ENCODE results near the gene SPINT1. TPM values are rescaled to one million over a fixed set of nuclear protein-coding genes. Genes with fewer than 3 reads are reported as not detected.
A peak's percentile ranks its signal among the peaks of the same experiment; 100 is the strongest.

SPINT1 gene
- total and polyA plus RNA-seq, 2 of the 13 experiments (the other 11 are each of a cell fraction or from before 2014, with no cell fraction given) = 0.49 to 2.5 TPM

- TF ChIP-seq ZFP91 (CRISPR knock-in tag; IDR thresholded peaks at IDR 0.05; ENCODE audit: borderline replicate concordance) (peak; percentile 35; the same call in 1 of the 2 replicates), EED (CRISPR knock-in tag; IDR thresholded peaks at IDR 0.05) (no peak), RBM22 (optimal IDR thresholded peaks at IDR 0.05; ENCODE audit: low read length) (no peak), BCLAF1 (IDR thresholded peaks at IDR 0.05) (no peak), ZNF749 (CRISPR knock-in tag; IDR thresholded peaks at IDR 0.05; ENCODE audit: borderline replicate concordance) (no peak), ZNF672 (CRISPR knock-in tag; IDR thresholded peaks at IDR 0.05) (no peak), SALL2 (CRISPR knock-in tag; IDR thresholded peaks at IDR 0.05) (0 out of 2 replicates have a peak, but pooled peaks have one; percentile 54), MTA1 (CRISPR knock-in tag; IDR thresholded peaks at IDR 0.05; ENCODE audit: borderline replicate concordance) (peak; percentile 27; the same call in 1 of the 2 replicates), STAG1 (CRISPR knock-in tag; IDR thresholded peaks at IDR 0.05) (peak; percentile 76), PITX1 (CRISPR knock-in tag; IDR thresholded peaks at IDR 0.05) (peak; percentile 15; the same call in 1 of the 2 replicates), ZNF691 (CRISPR knock-in tag; IDR thresholded peaks at IDR 0.05; ENCODE audit: borderline replicate concordance, low read depth) (no peak; the same call in 1 of the 2 replicates), HOXA3 (CRISPR knock-in tag; IDR thresholded peaks at IDR 0.05) (peak; percentile 36; the same call in 1 of the 2 replicates), ZFP90 (CRISPR knock-in tag; IDR thresholded peaks at IDR 0.05; ENCODE audit: borderline replicate concordance) (peak; percentile 30; the same call in 1 of the 2 replicates), ZNF549 (CRISPR knock-in tag; IDR thresholded peaks at IDR 0.05) (no peak), HNF4A (CRISPR knock-in tag; IDR thresholded peaks at IDR 0.05) (peak; percentile 23; the same call in 1 of the 2 replicates), ZNF557 (CRISPR knock-in tag; IDR thresholded peaks at IDR 0.05) (0 out of 2 replicates have a peak, but pooled peaks have one; percentile 47), PHF21A (CRISPR knock-in tag; IDR thresholded peaks at IDR 0.05) (peak; percentile 36; the same call in 1 of the 2 replicates), MLX (CRISPR knock-in tag; IDR thresholded peaks at IDR 0.05) (no peak), HOMEZ (CRISPR knock-in tag; IDR thresholded peaks at IDR 0.05; ENCODE audit: low read depth) (no peak), ZNF781 (CRISPR knock-in tag; IDR thresholded peaks at IDR 0.05; ENCODE audit: borderline replicate concordance, not compliant biosample characterization) (no peak), ZNF891 (CRISPR knock-in tag; IDR thresholded peaks at IDR 0.05) (peak; percentile 60; the same call in 1 of the 2 replicates), XRCC5 (optimal IDR thresholded peaks at IDR 0.05; ENCODE audit: low read length) (peak; percentile 31)
Observed at GRCh38 chr15:40857601-40858341, 13.9 kb downstream of the SPINT1 start (continued).
